Omental fat pad (tissue), 4 donors: ENCODE results near the gene OR13J1. TPM values are rescaled to one million over a fixed set of nuclear protein-coding genes. Genes with fewer than 3 reads are reported as not detected.
"Not testable (repeated sequence)": the region's sequence is repeated elsewhere in the genome, so short reads cannot be mapped to it uniquely, and the experiment has no call there.

Source experiments
- ATAC-seq: fragments of 150-250 bp; one replicate; pipeline ENCODE4 v1.9.1; 2016; ENCODE audit warnings: mild to moderate bottlenecking, moderate library complexity; ENCODE audit not compliant: low FRiP score
- DNase-seq: peaks from one replicate; pipeline ENCODE4 v3.0.0-alpha.2; 2019; ENCODE audit warnings: low spot score
- total RNA-seq, 4 donors: library from RNA; depleted of rRNA; stranded (reverse); fragments of >200 nt; gene quantifications; one replicate each; pipeline ENCODE4 v1.1.0, GENCODE V29; 2016
- TF ChIP-seq, protein P1 (sequence below), 3 donors: fragments of 450-650 bp; IDR thresholded peaks; one replicate each; pipeline ENCODE4 v1.5.1; 2016 to 2017; ENCODE audit warnings: antibody characterized with exemption in 3 of 3, mild to moderate bottlenecking in 3 of 3, moderate library complexity in 2 of 3

The OR13J1 gene
- total RNA-seq, 4 donors from 2014 or later, result not detected

DNA sequence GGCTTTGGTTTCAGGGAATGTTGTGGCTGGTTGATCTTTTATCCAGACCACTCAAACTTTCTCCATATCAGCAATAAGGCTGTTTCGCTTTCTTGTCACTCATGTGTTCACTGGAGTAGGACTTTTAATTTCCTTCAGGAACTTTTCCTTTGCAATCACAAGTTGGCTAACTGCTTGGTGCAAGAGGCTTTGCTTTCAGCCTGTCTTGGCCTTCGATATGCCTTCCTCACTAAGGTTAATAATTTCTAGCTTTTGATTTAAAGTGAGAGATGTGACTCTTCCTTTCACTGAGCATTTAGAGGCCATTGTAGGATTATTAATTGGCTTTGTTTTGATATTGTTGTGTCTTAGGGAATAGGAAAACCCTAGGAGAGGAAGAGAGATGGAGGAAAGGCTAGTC lies 28.8 kb upstream of the OR13J1 start:
- TF ChIP-seq, protein P1, sequence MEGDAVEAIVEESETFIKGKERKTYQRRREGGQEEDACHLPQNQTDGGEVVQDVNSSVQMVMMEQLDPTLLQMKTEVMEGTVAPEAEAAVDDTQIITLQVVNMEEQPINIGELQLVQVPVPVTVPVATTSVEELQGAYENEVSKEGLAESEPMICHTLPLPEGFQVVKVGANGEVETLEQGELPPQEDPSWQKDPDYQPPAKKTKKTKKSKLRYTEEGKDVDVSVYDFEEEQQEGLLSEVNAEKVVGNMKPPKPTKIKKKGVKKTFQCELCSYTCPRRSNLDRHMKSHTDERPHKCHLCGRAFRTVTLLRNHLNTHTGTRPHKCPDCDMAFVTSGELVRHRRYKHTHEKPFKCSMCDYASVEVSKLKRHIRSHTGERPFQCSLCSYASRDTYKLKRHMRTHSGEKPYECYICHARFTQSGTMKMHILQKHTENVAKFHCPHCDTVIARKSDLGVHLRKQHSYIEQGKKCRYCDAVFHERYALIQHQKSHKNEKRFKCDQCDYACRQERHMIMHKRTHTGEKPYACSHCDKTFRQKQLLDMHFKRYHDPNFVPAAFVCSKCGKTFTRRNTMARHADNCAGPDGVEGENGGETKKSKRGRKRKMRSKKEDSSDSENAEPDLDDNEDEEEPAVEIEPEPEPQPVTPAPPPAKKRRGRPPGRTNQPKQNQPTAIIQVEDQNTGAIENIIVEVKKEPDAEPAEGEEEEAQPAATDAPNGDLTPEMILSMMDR (IDR thresholded peaks at IDR 0.05), result no peak
- DNase-seq (no peak), ATAC-seq (no peak)

DNA sequence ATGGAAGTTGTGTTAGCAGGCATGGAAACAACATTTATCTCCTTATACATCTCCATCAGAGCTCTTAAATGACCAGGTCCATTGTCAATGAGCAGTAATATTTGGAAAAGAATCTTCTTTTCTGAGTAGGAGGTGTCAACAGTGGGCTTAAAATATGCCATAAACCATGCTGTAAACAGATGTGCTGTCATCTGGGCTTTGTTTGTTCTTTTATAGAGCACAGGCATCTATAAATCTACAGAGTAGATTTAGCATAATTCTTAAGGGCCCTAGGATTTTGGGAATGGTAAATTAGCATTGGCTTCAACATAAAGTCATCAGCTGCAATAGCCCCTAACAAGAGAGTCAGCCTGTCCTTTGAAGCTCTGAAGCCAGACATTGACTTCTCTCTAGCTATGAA lies 28.1 kb upstream of the OR13J1 start:
- ATAC-seq (no peak), DNase-seq (no peak)
- TF ChIP-seq, protein P1 (IDR thresholded peaks at IDR 0.05), result no peak

DNA sequence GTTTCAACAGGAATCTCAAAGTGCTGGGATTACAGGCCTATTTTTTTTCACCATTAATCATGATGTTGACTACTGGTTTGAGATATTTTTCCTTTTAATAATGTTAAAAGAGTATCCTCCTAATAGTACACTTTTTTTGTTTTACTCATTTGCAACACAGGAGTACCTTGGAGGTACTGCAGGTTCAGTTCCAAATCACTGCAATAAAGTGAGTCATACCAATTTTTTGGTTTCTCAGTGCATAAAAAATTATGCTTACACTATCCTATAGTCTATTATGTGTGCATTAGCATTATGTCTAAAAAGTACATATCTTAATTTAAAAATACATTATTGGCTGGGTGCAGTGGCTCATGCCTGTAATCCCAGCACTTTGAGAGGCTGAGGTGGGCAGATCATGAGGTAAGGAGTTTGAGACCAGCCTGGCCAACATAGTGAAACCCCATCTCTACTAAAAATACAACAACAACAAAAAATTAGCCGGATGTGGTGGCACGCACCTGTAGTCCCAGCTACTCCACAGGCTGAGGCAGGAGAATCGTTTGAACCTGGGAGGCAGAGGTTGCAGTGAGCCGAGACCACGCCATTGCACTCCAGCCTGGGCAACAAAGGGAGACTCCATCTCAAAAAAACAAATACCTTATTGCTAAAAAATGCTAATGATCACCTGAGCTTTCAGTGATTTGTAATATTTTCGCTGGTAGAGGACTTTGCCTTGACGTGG lies 27.3 kb upstream of the OR13J1 start:
- not testable (repeated sequence) for ATAC-seq, DNase-seq

DNA sequence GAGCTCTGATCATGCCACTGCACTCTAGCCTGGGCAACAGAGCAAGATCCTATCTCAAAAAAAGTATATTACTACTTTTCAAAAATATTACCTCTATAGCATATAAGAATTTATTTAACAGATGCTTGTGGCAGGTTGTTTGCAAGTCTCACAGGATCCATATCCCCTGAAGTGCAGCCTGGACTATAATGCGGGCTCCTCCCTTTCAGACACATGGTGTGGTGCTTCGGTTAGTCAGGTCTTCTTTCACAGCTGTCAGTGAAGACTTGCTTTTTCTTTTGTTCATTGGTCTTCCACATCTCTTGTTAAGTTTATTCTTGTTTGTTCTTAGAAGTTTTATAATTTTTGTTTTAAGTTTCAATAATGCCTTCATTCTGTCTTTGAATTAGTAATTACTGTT lies 26.4 kb upstream of the OR13J1 start:
- no peak for ATAC-seq
- TF ChIP-seq, protein P1 (IDR thresholded peaks at IDR 0.05), result no peak
- no peak for DNase-seq

DNA sequence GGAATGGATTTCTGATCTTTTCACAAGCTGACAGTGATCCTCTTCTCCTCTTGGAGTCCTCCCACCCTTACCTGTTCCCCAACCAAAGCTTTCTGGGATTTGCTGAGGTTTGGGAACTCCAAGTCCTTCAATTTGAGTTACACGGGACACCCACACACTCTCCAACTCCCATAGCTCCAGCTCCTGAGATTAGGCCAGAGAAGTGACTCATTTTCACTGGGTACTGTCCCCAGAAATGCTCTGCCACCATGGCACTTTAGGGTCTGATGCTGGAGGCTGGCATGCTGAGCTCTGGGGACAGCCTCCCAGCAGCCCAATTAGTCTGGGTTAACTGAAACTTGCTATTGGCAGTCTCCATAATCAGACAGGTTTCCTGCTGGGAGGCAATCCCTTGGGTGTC lies 21.9 kb upstream of the OR13J1 start:
- DNase-seq (no peak), ATAC-seq (no peak)
- TF ChIP-seq, protein P1 (IDR thresholded peaks at IDR 0.05), result no peak

DNA sequence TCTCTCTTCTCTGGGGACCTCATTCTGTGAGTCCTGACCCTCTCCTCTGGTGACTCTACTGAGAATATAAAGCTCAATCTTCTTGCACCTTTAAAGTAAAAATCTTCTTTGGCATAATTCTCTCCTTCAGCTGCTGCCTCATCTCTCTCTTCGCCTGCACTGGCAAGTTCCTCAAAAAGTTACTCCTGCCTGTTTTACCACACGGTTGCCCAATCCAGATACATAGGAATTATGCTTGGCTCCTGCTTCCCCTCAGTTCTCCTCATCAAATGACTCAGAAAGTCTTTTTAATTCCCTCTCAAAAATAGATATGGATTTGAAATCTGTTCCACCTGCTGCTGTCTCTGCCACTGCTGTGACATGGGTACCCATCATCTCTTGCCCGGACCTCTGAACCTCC lies 21.4 kb upstream of the OR13J1 start:
- no peak for DNase-seq
- TF ChIP-seq, protein P1 (IDR thresholded peaks at IDR 0.05), result no peak
- no peak for ATAC-seq

DNA sequence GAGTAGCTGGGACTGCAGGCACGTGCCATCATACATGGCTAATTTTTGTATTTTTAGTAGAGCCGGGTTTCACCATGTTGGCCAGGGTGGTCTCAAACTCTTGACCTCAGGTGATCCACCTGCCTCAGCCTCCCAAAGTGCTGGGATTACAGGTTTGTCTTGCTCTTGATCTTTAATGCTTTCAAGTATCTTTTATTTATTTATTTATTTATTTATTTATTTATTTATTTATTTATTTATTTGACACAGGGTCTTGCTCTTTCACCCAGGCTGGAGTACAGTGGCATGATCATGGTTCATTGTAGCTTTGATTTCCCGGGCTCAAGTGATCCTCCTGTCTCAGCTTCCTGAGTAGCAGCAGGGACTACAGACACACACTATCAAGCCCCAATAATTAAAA lies 14.7 kb upstream of the OR13J1 start:
- not testable (repeated sequence) for DNase-seq, ATAC-seq

DNA sequence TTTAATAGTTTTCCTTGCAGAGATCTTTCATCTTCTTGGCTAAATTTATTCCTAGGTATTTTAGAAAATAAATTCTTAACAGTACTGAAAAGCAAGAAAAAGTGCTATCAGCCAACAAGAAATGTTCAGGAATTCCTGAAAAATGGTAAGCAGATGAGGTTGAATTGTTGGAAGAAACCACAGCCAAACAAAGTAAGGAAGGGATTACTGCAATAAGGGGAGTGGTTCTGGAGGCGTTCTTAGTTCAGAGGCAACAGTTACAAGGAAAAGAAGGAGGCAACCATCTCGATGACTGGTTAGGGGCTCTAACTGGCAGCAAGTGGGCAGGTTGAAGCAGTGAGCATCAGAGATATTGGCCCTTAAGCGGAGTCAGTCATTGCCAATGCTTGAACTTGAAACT lies 12.8 kb upstream of the OR13J1 start:
- DNase-seq (no peak), ATAC-seq (peak; percentile 77)
- TF ChIP-seq, protein P1 (IDR thresholded peaks at IDR 0.05), result no peak
